Posterior cingulate gyrus (tissue), 11 donors: ENCODE measurements around the gene TTLL8.
"Not testable (repeated sequence)": the region's sequence is repeated elsewhere in the genome, so short reads cannot be mapped to it uniquely, and the experiment has no call there.

Source experiments
- DNase-seq, 10 donors: peaks; one replicate each; pipeline versions ENCODE4 v3.0.0 to v3.0.0-alpha.2; 2020 to 2021; ENCODE audit warnings: mixed read lengths in 3 of 10
- intact Hi-C: fragments of 100-400 bp; cut with DNase I; formaldehyde crosslinking; loops from one replicate; pipeline ENCODE4 v1.15.1; 2023

The TTLL8 gene

DNA sequence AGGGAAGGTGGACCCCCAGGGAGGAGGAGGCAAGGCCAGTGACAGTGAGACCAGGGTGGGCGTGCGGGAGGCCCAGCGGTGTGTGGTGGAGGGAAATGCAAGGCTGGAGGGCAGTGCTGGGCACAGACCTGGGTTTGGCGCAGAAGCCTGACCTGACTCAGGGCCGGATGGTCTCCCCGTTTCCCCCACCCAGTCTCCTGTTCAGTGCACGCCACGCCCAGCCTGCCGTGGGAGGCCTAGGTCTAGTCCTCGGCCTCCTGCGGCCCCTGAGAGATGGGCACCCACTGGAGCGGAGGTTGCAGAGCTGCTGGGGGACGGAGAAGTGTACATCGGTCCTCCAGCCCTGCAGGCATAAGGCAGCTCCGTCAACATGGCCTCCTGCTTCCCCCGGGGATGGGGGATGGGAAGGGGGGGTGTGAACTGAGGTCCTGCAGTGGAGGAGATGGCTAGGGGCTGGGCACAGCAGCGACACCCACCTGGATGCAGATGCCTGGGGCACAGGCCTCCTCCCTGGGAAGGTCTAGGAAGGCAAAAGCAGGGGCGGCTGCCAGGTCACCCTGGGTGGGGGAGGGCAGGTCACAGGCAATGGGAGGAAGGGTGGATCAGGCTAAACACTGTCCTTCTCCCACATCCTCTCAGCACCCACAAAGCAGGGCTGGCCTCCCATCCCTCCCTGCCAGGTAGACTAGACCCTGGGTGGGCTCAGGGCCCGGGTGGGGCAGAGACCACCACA is 61.4 kb downstream of the TTLL8 start:
- intact Hi-C loops = loop anchor here (5.0 kb wide), 1 partner anchor 36 kb away; no protein-coding TSS in a partner anchor

DNA sequence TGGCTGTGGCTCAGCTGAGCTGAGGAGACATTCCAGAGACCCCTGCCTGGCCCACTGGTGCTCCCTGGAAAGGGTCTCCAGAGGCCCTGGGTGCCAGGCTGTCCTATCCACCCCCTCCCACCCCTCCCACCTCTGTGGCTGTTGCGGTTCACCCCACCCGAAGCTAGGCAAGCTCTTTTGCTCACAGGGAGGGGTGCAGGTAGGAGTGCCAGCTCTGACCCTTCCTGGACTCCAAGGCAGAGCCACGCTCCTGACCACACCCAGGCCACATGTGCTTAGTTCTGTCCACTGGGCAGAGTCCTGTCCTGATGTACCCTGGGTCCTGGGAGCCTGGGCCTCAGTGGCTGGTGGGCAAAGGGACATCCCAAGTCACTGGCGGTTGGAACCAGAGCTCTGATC is 62.0 kb downstream of the TTLL8 start:
- peak in 2 of 10 donors; percentile 26 to 71 for DNase-seq
- intact Hi-C loops = loop anchor here (5.0 kb wide), 1 partner anchor 36 kb away; no protein-coding TSS in a partner anchor

More for the DNA sequence above, 61.4 kb downstream of the TTLL8 start:
- DNase-seq = peak in 2 of 10 donors; percentile 56 to 61

DNA sequence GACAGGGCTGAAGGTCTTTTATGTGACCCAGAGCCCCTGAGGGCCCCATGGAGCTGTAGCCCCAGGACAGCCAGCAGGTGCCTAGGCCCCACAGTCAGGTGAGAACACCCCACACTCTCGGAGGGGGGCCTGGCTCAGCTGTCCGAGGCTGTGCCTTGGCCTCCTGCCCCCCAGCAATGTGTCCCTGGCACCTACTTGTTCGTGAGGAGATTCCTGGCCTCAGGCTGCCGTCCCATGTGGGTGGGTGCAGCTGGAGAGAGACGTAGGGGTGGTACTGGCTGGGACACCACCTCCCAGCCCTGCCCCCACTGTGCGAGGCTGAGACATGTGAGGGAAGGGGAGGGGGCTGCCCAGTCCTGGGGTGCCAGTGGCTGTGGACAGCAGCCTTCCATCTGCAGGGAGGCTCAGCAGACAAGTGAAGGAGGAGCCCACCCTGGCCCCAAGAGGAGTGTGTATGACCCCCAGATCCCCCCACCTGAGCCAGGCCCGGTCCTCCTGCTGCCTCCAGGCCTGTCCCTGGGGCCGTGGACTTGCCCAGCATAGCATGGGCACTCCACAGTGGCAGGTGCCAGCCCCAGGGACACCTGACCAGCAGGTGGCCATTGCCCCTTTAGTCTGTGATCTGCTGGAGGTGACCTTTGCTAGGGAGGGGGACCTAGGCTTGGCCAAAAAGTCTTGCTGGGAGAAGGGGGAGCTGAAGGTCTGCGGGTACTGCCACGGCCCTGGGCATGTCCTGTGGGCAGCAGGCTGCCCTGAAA is 62.6 kb downstream of the TTLL8 start:
- peak in 2 of 10 donors; percentile 47 to 67 for DNase-seq
- intact Hi-C loops = loop anchor here (5.0 kb wide), 1 partner anchor 37 kb away; no protein-coding TSS in a partner anchor

DNA sequence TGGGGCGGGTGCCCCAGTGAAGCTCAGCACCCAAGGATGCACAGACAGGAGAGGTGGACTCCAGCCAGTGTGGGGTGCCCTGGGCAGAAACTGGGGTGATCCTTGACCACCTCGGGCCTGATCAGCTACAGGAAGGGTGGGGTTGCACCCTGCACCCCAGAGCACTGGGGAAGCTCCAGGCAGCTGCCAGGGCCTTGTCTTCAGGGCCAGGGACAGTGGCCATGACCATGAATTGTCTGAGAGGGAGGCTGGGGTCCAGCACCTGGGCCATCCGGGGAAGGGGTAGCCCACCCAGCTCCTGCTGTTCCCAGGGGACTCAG is 63.1 kb downstream of the TTLL8 start:
- DNase-seq = no peak

DNA sequence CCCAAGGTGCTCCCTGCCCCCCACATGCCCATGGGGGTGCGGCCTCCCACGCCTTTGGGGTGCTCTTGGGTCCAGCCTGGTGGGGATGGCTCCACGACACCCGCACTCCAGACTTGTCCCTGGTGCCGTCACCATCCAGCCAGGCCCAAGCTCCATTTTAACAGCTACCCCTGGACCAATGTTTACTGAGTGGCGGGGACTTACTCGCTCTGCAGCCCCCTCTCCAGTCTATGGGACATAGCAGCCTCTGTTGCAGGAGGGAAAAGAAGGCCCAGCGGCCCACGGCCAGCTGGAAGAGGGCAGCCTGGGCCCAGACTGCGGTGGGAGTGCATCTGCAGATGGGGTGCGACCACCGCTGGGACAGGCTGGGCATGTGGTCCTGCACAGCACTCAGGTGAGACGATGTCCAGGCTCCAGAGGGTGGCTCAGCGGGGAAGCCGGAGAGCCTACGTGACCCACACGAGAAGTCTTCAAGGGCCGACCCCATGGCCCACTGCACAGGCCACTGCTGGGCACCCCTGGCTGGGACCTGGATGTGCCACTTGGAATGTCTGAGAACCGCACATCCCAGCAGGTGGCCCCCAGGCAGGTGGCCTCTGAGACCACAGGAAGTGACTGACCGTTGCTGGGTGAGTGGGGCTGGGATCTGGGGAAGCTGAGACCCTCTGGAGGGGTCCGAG is 63.6 kb downstream of the TTLL8 start:
- DNase-seq = peak in 2 of 10 donors; percentile 44 to 86
- intact Hi-C loops = loop anchor here (5.0 kb wide), 1 partner anchor 38 kb away; no protein-coding TSS in a partner anchor

More for the DNA sequence above, 63.1 kb downstream of the TTLL8 start:
- intact Hi-C loops = loop anchor here (5.0 kb wide), 1 partner anchor 37 kb away; no protein-coding TSS in a partner anchor

DNA sequence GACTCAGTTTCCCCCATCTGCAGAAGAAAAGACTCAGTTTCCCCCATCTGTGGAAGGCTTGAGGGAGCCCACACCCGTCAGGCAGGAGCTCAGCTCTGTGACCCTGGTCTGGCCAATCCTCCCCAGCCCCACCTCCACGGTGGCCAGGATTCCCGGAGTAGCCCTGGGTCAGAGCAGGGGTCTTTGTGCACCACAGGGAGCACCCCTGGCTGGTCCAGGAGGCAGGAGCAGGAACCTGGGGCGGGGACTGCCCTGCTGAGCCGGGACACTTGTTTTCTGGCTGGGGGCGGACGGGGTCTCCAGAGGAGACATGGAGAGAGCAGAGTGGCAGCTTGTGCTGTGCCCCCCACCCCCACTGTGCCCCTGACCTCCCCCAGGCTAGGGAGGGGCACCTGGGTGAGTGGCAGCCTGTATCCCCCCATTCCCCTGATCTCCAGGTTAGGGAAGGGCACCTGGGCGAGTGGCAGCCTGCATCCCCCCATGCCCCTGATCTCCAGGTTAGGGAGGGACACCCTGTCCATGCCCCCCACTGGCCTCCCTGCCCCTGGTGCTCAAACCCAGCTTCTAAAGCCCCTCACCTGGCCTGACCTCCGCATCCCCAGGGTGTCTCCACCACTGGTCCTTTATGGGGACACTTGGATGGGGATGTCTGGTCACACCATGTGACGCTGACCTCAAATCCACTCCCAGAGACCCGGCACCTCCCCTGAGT is 64.3 kb downstream of the TTLL8 start:
- peak in 3 of 10 donors; percentile 18 to 83 (median 77) for DNase-seq
- intact Hi-C loops = loop anchor here (1.0 to 2.0 kb wide), 2 partner anchors 58 to 63 kb away; no protein-coding TSS in a partner anchor

DNA sequence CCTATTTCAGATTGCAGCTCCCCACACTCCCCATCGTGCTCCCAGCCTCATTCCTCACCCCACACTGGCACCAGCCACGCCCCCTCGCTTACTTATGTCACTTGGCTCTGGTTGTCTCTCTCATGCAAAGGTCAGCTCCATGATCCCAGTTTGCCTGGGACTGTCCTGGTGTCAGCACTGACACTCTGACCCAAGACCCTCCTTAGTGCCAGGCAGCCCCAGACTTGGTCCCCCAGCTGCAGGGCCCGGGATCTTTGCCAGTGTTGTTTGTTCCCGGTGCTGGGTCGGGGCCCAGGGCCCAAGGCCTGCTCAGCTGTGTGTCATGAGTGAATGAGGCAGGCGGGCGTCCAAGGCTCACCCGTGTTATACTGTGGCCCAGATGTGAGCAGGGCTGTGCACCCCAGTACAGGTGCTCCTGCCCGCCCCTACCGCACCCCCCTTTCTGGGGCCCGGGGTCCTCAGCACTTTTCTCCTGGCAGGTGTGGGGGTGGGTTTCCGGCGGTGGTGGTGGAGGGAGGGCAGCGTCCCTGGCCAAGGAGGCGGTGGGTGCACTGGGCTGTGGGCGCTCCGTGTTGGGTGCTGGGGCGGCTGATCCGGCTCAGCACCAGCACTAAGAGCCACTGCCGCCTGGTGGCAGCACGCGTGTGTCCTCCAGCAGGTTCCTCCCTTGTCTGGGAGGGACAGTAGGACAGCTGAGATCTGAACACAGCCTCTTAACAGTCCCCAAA is 65.0 kb downstream of the TTLL8 start:
- peak; percentile 74 to 98 (median 89) for DNase-seq
- intact Hi-C loops = loop anchor here (1.0 to 2.0 kb wide), 2 partner anchors 57 to 62 kb away; no protein-coding TSS in a partner anchor

DNA sequence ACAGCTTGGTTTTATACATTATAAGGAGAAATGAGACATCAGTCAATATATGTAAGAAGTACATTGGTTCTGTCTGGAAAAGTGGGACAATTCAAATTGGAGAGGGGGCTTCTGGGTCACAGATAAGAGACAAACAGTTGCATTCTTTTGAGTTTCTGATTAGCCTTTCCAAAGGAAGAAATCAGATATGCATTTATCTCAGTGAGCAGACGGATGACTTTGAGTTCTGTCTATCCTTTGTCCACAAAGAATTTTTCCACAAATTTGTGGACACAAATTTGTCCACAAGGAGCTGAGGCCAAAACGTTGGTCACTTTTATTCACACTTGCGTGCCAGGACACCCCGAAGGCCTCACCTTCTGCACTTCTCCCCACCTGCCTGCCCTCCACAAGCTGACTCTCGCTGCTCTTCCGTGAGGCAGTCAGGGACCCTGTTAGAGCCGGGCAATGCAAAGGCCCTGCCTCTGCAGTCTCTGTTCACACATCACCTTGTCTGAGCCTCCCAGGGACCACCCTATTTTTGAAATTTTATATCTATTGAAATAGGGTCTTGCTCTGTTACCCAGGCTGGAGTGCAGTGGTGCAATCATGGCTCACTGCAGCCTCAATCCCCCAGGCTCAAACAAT is 66.1 kb downstream of the TTLL8 start:
- no peak for DNase-seq

DNA sequence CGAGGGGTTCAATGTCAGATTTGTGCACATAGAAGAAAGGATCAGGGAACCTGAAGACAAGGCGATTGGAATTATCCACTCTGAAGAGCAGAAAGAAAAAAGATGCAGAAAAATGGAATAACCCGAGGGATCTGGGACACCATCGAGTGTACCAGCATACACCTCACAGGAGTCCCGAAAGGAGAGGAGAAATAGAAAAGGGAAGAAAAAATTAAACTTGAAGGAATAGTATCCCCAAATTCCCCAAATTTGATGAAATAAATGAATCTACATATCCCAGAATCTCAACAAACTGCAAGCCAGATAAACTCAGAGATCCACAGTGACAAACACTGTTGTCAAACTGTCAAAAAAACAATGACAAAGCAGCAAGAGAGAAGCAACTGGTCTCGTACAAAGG is 66.9 kb downstream of the TTLL8 start:
- DNase-seq = no peak
- intact Hi-C loops = no loop called here

More for the DNA sequence above, 66.1 kb downstream of the TTLL8 start:
- intact Hi-C loops = loop anchor here (2.0 kb wide), 1 partner anchor 61 kb away; no protein-coding TSS in a partner anchor

DNA sequence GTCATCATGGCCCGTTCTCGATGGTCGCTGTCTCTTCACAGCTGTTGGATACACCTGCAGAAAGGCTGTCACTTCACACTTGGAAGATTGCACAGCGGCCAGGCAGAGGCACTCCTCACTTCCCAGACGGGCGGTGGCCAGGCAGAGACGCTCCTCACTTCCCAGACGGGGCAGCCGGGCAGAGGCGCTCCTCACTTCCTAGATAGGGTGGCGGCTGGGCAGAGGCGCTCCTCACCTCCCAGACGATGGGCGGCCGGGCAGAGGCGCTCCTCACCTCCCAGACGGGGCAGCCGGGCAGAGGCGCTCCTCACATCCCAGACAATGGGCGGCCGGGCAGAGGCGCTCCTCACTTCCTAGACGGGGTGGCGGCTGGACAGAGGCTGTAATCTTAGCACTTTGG is 68.3 kb downstream of the TTLL8 start:
- peak in 2 of 10 donors; percentile 49 to 73 for DNase-seq
- intact Hi-C loops = not testable (repeated sequence)

DNA sequence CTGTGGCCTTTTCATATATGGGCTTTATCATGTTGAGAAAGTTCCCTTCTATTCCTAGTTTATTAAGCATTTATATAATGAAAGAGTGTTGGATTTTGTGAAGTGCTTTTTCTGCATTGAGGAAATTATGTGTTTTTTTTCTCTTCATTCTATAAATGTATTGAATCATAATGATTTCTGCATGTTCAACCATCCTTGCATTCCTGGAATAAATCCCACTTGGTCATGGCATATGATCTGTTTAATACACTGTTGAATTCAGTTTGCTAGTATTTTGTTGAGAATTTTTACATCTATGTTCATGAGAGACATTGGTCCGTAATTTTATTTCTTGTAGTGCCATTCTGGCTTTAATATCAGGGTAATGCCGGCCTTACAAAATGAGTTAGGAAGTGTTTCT is 71.8 kb downstream of the TTLL8 start:
- intact Hi-C loops = no loop called here
- no peak for DNase-seq

DNA sequence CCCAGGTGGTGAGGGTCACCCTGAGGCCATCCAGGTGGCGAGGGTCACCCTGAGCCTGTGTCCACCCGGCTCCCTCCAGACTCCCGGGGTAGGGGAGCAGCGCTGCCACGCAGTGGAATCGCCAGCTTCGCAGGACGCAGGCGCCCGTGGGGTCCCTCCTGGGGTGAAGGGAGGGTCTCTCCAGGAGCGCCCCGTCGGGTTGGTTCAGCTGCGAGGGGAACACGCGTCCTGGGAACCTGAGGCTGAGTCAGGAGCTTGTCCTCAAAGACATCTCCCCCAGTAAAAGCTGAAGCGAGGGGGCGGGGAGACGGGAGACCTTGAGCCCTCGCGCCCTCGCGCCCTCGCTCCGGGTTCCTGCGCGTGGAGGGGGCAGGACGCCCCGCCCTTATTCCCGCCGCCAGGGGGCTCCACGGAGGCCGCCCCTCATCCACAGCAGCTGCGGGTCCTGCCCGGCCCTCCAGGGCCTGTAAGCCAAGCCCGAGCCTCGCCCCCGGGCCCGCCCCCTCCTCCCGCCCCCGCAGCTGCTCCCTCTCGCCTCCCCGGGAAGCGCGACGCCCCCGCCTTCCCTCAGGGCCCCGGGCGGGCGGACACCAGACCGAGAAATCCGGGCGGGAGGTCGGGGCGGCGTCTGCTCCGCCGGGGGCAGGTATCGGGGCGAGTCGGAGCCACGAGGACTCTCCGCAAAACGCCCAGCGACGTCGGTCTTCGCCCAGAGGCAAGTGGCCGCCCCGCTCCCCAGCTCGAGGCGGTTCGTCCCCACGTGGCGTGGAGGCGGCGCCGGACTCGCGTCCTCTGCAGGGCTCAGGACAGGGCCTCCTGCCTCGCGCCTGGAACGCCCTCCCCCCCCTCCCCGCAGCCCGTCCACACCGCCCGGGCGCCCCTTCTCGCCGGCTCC is 74.7 kb downstream of the TTLL8 start:
- intact Hi-C loops = no loop called here
- peak in 3 of 10 donors; percentile 12 to 84 (median 64) for DNase-seq

DNA sequence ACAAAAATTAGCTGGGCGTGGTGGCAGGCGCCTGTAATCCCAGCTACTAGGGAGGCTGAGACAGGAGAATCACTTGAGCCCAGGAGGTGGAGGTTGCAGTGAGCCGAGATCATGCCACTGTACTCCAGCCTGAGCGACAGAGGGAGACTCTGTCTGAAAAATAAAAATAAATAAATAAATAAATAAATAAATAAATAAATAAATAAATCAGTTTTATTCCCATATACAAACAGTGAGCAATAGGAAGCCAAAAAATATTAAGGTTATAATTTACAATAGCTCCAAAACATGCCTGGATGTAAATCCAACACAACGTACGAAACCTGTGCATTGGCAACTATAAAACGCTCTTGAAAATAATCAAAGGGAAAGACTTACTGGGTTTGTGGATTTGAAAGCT is 76.3 kb downstream of the TTLL8 start:
- DNase-seq, intact Hi-C loops: not testable (repeated sequence)

DNA sequence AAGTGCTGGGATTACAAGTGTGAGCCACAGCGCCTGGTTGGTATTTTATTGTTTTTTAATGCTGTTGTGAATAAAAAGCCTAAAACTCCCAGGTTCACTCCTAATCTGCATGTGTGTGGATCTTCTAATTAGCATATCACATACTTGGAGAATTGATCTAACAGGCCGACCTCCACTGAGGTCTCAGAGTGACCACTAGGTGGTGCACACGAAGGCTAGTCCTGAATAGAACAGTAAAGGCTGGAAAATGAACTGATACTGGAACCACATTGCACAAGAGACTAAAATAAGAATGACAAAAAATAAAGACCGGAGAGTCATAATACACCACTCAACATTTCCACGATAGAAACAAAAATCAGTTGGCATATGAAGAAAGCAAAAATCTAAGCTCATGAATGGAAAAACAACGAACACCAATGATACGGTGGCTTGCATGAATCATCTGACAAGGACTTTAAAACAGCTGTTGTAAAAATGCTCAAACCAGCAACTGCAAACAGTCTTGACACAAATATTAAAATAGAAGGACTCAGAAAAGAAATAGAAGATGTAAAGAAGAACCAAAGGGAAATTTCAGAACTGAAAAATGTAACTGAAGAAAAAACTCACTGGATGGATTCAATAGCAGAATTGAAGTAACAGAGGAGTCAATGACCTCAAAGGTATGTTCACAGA is 78.4 kb downstream of the TTLL8 start:
- DNase-seq = peak in 3 of 10 donors; percentile 10 to 28 (median 14)

DNA sequence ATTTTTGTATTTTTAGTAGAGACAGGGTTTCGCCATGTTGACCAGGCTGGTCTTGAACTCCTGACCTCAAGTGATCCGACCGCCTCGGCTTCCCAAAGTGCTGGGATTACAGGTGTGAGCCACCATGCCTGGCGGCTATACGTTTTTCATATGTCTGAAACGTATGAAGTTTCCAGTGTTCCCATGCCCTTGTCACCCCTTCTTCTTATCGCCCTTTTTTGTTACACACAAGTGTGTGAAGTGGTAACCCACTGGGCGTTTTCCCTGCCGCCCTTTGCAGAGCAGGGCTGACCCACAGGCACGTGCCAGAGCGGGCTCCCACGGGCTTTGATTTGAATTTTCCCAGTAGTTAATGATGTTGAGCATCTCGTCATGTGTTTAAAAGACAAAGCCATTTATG is 80.5 kb downstream of the TTLL8 start:
- peak in 2 of 10 donors; percentile 35 to 44 for DNase-seq
- intact Hi-C loops = no loop called here

More for the DNA sequence above, 78.4 kb downstream of the TTLL8 start:
- intact Hi-C loops = no loop called here

DNA sequence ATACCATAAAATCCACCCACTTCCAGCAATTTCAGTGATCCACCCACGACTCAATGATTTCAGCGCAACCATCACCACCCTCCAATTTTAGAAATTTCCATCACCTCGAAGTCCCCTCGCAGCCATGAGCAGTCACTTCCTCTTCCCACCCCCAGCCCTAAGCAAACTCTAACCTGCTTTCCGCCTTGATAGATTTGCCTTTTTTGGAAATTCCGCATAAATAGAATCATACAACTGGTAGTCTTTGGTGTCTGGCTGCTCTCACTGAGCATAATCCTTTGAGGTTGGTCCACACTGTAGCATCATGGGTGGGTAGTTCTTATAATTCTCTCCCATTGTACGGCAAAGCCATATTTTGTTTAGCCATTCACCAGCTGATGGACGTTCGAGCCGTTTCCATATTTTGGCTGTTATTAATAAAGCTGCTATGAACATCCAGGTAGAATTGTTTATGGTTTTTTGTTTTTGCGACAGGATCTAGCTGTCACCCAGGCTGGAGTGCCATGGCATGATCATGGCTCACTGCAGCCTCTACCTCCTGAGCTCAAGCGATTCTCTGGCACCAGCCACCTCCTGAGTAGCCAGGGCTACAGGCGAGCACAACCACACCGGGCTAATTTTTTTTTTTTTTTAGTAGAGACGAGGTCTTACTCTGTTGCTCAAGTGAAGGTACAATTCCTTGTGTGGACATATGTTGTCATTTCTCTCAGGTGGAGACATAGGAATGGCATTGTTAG is 81.5 kb downstream of the TTLL8 start:
- intact Hi-C loops = no loop called here
- DNase-seq = peak in 4 of 10 donors; percentile 6 to 79 (median 26)
